Nephron progenitor cell (in vitro differentiated cells): ENCODE data around the gene CLDN3.
"Not testable (repeated sequence)": the region's sequence is repeated elsewhere in the genome, so short reads cannot be mapped to it uniquely, and the experiment has no call there.

Experiments used
- DNase-seq: peaks from one replicate; pipeline ENCODE4 v3.0.0; 2021
- H3K27ac Mint-ChIP-seq: 2 replicates; pipeline ENCODE4 v1.8.0; 2021; ENCODE audit warnings: mild to moderate bottlenecking, moderate library complexity, mixed read lengths
- H3K27me3 Mint-ChIP-seq: 2 replicates; pipeline ENCODE4 v1.8.0; 2021; ENCODE audit warnings: mild to moderate bottlenecking, low read depth, mixed read lengths; ENCODE audit not compliant: poor library complexity
- H3K36me3 Mint-ChIP-seq: 2 replicates; pipeline ENCODE4 v1.8.0; 2021; ENCODE audit warnings: low read depth, mixed read lengths
- H3K4me1 Mint-ChIP-seq: 2 replicates; pipeline ENCODE4 v1.8.0; 2021; ENCODE audit warnings: mixed read lengths
- H3K4me3 Mint-ChIP-seq: 2 replicates; pipeline ENCODE4 v1.8.0; 2021; ENCODE audit warnings: mild to moderate bottlenecking, moderate library complexity, mixed read lengths
- H3K9me3 Mint-ChIP-seq: 2 replicates; pipeline ENCODE4 v1.8.0; 2021; ENCODE audit warnings: mild to moderate bottlenecking, moderate library complexity, mixed read lengths
- CTCF ChIP-seq: fragments of 200-600 bp; sonication (generic); IDR thresholded peaks from 2 replicates; pipeline ENCODE4 v1.5.0; 2021; ENCODE audit warnings: antibody characterized with exemption

CLDN3 gene

DNA sequence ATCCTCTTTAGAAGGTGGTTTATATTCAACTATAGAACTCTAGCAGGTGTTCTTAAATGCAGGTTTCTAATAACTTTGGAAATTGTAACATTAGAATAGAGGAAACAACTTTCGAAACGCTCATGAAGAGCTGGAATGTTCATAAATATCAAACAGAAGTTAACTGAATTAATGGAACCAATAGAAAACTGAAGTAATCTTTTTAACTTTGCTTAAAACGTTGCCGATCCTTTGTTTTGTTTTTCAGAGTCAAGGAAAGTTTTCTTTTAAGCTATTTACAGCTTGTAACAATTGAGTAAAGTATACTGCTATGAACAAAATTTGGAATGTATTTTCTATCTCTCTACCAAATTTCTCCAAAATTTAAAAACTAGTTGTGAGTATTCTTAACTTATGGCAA is 19.0 kb upstream of the CLDN3 start:
- DNase-seq: no peak
- H3K4me3 Mint-ChIP-seq: no peak overlapping the region
- peaks cover 20% of the 10 kb centered on the region for H3K4me1 Mint-ChIP-seq
- H3K27me3 Mint-ChIP-seq: peaks cover 5% of the 10 kb centered on the region
- TF ChIP-seq CTCF: no peak
- H3K36me3 Mint-ChIP-seq: peaks cover 4% of the 10 kb centered on the region
- no peak overlapping the region for H3K27ac Mint-ChIP-seq
- H3K9me3 Mint-ChIP-seq: peaks cover 36% of the 10 kb centered on the region

GRCh38 chr7:73787786-73788048 is 17.6 kb upstream of the CLDN3 start:
- Mint-ChIP-seq H3K27me3 (peaks cover 13% of the 10 kb centered on the region), H3K9me3 (peaks cover 41% of the 10 kb centered on the region), H3K4me1 (peaks cover 10% of the 10 kb centered on the region)
- H3K27ac Mint-ChIP-seq, DNase-seq, H3K36me3 Mint-ChIP-seq, H3K4me3 Mint-ChIP-seq: not testable (repeated sequence)

DNA sequence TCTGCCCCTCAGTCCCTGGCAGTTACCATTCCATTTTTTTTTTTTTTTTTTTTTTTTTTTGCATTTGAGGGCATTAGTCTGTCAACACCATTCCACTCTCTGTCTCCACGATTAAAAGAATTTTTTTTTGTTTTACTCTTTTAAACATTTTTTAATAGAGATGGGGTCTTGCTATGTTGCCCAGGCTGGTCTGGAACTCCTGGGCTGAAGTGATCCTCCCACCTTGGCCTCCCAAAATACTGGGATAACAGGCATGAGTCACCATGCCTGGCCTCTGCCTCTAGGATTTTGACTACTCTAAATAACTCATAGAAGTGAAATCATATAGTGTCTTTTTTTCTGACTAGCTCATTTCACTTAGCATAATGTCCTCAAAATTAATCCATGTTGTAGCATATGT is 16.5 kb upstream of the CLDN3 start:
- peaks cover 47% of the 10 kb centered on the region for H3K9me3 Mint-ChIP-seq
- no peak overlapping the region for H3K4me3 Mint-ChIP-seq
- no peak for TF ChIP-seq CTCF
- H3K36me3 Mint-ChIP-seq: peaks cover 4% of the 10 kb centered on the region
- DNase-seq: no peak
- H3K27ac Mint-ChIP-seq: no peak overlapping the region
- H3K4me1 Mint-ChIP-seq: no peaks in the 10 kb centered on the region
- peaks cover 20% of the 10 kb centered on the region for H3K27me3 Mint-ChIP-seq

DNA sequence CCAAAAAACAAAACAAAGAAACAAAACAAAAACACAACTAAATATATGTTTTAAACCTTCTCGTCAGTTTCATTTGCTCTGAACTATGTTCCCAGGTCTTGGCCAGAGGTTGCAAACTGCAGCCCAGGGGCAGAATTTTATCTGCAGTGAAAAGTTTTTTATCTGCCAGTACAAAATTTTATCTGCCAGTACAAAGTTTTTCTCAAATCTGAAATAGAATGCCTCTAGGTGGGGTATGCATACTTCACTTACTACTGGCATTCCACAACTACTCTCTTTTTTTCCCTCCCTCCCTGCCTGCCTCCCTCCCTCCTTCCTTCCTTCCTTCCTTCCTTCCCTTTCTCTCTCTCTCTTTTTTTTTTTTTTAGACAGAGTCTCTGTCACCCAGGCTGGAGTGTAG is 9.4 kb upstream of the CLDN3 start:
- Mint-ChIP-seq H3K27me3 (peaks cover 51% of the 10 kb centered on the region), H3K36me3 (peaks cover 4% of the 10 kb centered on the region), H3K4me3 (no peak overlapping the region), H3K4me1 (no peaks in the 10 kb centered on the region), H3K9me3 (peaks cover 24% of the 10 kb centered on the region), H3K27ac (no peak overlapping the region)
- no peak for DNase-seq
- TF ChIP-seq CTCF: no peak

- Mint-ChIP-seq H3K27me3 (peaks cover 51% of the 10 kb centered on the region), H3K4me3 (no peak overlapping the region), H3K36me3 (peaks cover 4% of the 10 kb centered on the region), H3K27ac (no peak overlapping the region), H3K9me3 (peaks cover 21% of the 10 kb centered on the region), H3K4me1 (no peaks in the 10 kb centered on the region)
- no peak for TF ChIP-seq CTCF
- DNase-seq: no peak
These were observed 8.8 kb upstream of the CLDN3 start for GRCh38 chr7:73778801-73779389.

DNA sequence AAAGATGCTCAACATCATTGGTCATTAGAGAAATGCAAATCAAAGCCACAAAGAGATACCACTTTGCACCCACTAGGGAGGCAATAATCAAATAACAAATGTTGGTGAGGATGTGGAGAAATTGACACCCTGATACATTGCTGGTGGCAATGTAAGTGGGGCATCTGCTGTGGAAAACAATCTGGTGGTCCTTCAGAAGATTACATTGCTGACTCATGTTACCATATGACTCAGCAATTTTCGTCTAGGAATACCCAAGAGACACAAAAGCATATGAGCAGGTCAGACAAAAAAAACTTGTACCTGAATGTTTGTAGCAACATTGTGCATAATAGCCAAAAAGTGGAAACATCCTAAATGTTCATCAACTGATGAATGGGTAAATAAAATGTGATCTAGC is 4.9 kb upstream of the CLDN3 start:
- Mint-ChIP-seq H3K36me3 (no peaks in the 10 kb centered on the region), H3K4me3 (no peak overlapping the region), H3K4me1 (peaks cover 6% of the 10 kb centered on the region), H3K27ac (no peak overlapping the region), H3K9me3 (no peaks in the 10 kb centered on the region), H3K27me3 (peaks cover 62% of the 10 kb centered on the region)
- TF ChIP-seq CTCF: no peak
- no peak for DNase-seq
